ENCODE measurements around the gene NECAB2. TPM values are rescaled to one million over a fixed set of nuclear protein-coding genes. Genes with fewer than 3 reads are reported as not detected.
A peak's percentile ranks its signal among the peaks of the same experiment; 100 is the strongest.

NECAB2 gene
- polyA plus RNA-seq, 4 donors: 1.9 to 5.1 (median 2.7) TPM

DNA sequence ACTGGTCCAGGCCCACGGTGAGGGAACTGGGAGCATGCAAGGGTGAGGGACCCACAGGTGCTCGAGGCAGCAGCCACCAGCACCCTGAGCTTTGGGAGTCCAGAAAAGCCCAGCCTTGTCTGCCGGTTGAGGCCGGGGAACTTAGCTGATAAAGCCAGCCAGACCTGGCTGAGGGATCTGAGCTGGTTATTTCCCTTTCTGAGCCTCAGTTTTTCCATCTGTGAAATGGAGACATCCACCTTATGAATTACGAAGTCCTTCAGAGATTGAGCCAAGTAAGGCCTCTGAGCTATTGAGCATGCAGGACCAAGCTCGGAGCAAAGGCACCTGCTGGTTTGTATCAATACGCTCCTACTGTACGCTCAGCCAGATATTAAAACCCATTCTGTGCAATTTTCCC is 13.8 kb downstream of the NECAB2 start:
- DNase-seq (ENCODE audit: low read depth in 4 of 4, low spot score in 3 of 4): no peak

DNA sequence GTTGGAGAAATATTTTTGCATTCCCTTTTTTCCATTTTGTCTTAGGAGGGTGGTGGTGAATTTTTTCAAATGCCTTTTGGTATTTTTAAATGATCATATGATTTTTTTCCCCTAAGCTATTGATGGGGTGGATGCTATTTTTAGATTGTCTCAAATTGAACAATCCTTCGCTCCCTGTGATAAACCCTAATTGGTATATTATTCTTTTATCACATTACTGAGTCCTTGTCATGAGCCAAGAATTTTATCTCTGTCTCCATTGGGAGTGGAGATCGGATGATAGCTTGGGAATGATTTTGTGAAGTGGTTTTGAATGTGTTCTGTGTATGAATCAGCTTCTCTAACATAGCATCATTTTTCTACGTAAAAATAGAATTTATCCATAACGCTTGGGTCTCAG is 15.4 kb downstream of the NECAB2 start:
- DNase-seq (ENCODE audit: low read depth in 4 of 4, low spot score in 3 of 4): no peak

- DNase-seq (ENCODE audit: low read depth in 4 of 4, low spot score in 3 of 4): no peak
Measured at GRCh38 chr16:83989300-83989699, 21.3 kb downstream of the NECAB2 start.

- DNase-seq (ENCODE audit: low read depth in 4 of 4, low spot score in 3 of 4): no peak
Measured at GRCh38 chr16:83990492-83990891, 22.4 kb downstream of the NECAB2 start.

GRCh38 chr16:83992624-83993023 is 24.6 kb downstream of the NECAB2 start:
- DNase-seq (ENCODE audit: low read depth in 4 of 4, low spot score in 3 of 4): no peak

- DNase-seq (ENCODE audit: low read depth in 4 of 4, low spot score in 3 of 4): no peak
Measured at GRCh38 chr16:83994087-83994486, 26.0 kb downstream of the NECAB2 start.

DNA sequence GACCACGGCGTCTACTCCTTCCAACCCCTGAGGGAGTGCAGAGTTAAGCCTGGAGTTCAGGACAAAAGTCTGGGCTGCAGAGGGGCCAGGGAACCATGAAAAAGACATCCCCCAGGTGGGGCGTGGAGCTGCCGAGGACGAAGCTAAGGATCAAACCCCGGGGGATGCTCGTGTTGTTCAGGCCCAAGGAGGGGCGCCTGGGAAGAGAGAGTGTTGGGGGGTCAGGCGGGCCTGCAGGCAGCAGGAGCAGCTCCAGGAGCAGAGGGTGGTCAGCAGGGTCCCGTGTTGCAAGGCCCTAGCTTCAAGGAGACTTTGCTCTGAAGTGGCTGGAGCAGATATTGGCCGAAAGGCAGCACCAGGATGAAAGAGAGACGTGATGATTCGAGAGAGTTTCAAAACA is 26.7 kb downstream of the NECAB2 start:
- DNase-seq (ENCODE audit: low read depth in 4 of 4, low spot score in 3 of 4): no peak

GRCh38 chr16:83995754-83996153 is 27.7 kb downstream of the NECAB2 start:
- peak in 2 of 4 donors; percentile 23 to 54 for DNase-seq (ENCODE audit: low read depth in 4 of 4, low spot score in 3 of 4)

- DNase-seq (ENCODE audit: low read depth in 4 of 4, low spot score in 3 of 4): no peak
Measured at GRCh38 chr16:83996481-83997252, 28.6 kb downstream of the NECAB2 start.

GRCh38 chr16:83998091-83998490 is 30.0 kb downstream of the NECAB2 start:
- no peak for DNase-seq (ENCODE audit: low read depth in 4 of 4, low spot score in 3 of 4)

- no peak for DNase-seq (ENCODE audit: low read depth in 4 of 4, low spot score in 3 of 4)
Measured at GRCh38 chr16:84000989-84001642, 33.1 kb downstream of the NECAB2 start.

DNA sequence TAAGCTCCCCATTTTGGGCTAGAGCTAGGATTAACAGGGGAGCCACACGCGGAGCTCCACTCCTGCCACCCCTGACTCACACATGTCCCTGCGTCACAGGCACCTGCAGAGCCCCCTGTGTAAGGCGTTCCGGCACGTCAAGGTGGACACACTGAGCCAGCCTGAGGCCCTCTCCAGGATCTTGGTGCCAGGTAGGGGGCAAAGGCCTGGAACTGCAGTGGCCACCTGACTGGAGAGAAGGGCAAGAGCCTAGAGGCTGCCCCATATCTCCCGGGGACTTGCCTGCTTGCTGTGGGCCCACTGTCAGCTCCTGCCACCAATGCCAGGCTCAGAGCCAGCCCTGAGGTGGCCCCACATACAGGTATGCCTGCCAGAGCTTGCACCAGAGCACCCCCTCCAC is 33.7 kb downstream of the NECAB2 start:
- no peak for DNase-seq (ENCODE audit: low read depth in 4 of 4, low spot score in 3 of 4)

DNA sequence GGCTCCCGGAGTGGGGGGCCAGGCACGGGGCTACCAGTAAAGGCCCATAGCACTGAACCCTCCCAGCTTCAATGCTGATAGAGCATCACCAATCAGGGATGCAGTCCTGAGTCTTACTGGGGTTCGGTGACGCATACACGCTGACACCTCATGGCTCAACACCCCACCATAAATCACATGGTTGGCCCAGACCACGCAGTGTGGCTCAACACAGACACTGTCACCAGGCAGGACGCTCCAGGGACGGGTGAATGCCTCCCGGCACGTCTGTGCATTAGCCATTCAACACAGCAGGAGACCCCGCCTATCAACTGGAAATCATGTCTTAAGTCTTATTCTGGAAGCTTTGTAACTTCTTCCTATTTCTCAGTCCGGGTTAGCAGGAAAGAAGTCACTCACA is 35.0 kb downstream of the NECAB2 start:
- no peak for DNase-seq (ENCODE audit: low read depth in 4 of 4, low spot score in 3 of 4)

DNA sequence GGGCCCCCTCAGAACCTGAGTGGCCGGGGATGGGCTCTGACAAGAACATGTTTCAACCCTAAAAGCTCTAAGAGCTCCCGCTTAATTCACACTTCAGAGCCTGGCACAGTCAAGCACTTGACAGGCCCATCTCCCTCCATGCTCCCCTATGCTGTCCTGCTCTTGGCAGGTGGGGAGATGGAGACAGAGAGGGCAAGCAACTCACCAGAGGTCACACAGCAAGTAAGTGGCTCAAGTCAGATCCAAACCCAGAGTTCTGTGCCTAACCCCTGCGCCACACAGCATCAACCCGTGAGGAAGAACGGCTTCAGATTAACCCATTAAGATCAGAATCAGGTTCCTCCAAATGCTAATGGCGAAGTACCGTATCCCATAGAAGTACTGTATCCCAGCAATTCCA is 36.4 kb downstream of the NECAB2 start:
- no peak for DNase-seq (ENCODE audit: low read depth in 4 of 4, low spot score in 3 of 4)

- DNase-seq (ENCODE audit: low read depth in 4 of 4, low spot score in 3 of 4): no peak
Measured at GRCh38 chr16:84005391-84005790, 37.3 kb downstream of the NECAB2 start.

DNA sequence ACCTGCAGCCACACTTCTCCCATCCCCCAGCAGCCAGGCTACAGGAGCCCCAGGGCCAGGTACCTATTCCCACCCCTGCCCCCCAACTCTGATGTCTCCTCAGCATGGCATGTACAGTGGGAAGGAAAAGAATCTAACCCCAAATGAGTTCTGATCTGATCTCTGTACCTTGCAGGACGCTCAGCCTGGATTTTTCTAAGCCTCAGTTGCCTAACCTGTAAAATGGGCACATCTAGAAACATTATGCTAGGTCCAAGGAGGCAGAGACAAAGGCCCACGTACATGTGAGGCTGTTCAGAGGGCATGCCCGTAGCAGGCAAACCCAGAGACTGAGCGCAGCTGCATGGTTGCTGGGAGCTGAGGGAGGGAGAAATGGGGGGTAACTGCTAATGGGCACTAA is 39.5 kb downstream of the NECAB2 start:
- DNase-seq (ENCODE audit: low read depth in 4 of 4, low spot score in 3 of 4): no peak

DNA sequence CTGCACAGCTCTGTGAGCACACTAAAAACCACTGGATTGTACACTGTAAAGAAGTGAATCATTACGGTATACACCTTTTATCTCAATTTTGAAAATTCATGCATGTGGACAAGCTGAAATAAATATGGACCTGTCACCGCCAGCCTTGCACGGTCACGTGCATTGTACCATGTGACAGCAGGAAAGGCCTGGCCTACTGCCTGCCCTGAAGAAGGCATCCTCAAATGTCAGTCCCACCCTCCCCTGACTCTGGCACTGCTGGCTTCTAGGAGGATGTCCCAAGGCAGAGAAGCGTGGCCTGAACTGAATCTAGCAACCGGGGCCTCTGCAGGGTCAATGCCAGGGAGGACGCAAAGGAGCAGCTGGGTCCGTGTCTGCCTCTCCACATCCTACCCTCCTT is 39.9 kb downstream of the NECAB2 start:
- DNase-seq (ENCODE audit: low read depth in 4 of 4, low spot score in 3 of 4): no peak

GRCh38 chr16:84009282-84009681 is 41.2 kb downstream of the NECAB2 start:
- no peak for DNase-seq (ENCODE audit: low read depth in 4 of 4, low spot score in 3 of 4)

GRCh38 chr16:84013787-84014569 is 45.9 kb downstream of the NECAB2 start:
- no peak for DNase-seq (ENCODE audit: low read depth in 4 of 4, low spot score in 3 of 4)

DNA sequence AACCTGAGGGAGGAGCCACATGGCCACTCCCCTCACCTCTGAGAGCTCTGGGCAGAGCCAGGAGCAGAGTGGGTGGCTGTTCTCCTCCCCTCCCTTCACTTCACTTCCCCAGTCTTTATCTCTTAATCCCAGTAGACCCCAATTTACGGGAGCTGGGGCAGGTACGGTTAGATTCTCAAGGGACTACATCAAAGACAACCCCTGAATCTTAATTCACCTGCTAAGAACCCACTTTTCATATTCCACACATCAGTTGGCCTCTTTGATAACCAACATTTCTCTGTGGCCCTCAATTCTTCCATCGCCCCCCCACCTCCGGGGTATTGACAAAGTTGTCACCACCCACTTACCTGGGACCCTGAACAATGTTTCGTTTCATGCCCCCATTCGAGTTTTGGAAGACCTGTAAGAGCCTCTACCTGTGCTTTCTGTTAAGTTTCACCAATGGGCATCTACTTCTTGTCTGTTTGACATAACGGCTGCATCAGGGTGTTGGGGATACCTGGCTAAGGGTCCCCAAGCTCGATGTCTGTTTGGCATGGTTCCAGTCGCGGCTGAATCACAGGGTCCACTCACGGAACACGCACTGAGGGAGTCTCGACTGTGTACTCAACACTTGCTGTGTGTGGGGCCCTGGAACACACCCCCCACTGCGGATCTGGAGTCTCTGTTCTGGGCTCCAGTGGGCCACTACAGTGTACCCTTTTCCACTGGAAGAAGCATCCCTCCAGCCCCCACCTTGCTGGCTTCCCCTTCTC is 46.7 kb downstream of the NECAB2 start:
- DNase-seq (ENCODE audit: low read depth in 4 of 4, low spot score in 3 of 4): no peak

DNA sequence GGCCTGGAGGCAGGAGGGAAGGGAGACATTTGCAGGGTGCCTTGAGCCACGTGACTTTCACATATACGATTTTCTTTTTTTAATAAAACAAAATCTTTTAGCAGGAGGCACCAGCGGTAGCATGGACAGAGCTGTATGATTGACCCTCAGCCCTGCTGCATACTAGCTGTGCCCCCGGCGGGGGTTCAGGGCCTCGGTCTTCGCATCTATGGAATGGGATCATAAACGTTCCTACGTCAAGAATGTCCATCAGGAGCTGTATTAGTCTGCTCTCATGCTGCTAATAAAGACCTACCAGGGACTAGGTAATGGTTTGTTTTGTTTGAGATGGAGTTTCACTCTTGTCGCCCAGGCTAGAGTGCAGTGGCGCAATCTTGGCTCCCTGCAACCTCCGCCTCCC is 47.4 kb downstream of the NECAB2 start:
- DNase-seq (ENCODE audit: low read depth in 4 of 4, low spot score in 3 of 4): no peak
